Kidney epithelial cell (primary cell): ENCODE measurements around the gene SH3TC2. TPM values are rescaled to one million over a fixed set of nuclear protein-coding genes. Genes with fewer than 3 reads are reported as not detected.

Experiments used
- DNase-seq: peaks from one replicate; pipeline ENCODE4 v3.0.0-alpha.2; 2010; ENCODE audit warnings: low read depth
- H3K27me3 ChIP-seq: 2 replicates; pipeline ENCODE4 v1.6.0; 2011; ENCODE audit warnings: low read length; ENCODE audit not compliant: control insufficient read depth, insufficient read depth
- H3K36me3 ChIP-seq: 2 replicates; pipeline ENCODE4 v1.5.1; 2011; ENCODE audit warnings: low read length; ENCODE audit not compliant: control insufficient read depth, insufficient read depth
- H3K4me3 ChIP-seq: 2 replicates; pipeline ENCODE4 v1.5.1; 2011; ENCODE audit warnings: low read depth, mild to moderate bottlenecking, control low read depth, low read length
- CTCF ChIP-seq: IDR thresholded peaks from 2 replicates; pipeline ENCODE4 v1.5.1; 2011; ENCODE audit warnings: mild to moderate bottlenecking, moderate library complexity, low read length, control low read depth, inconsistent platforms; ENCODE audit not compliant: insufficient read depth, poor library complexity, severe bottlenecking
- total RNA-seq: library from RNA; depleted of rRNA; stranded (reverse); fragments of >200 nt; gene quantifications from 2 replicates; pipeline ENCODE4 v1.2.3, GENCODE V29; 2015

The SH3TC2 gene
- total RNA-seq, 1 donor from 2014 or later: 8.4 TPM

GRCh38 chr5:148972974-148973374, 89.9 kb downstream of the SH3TC2 start:
- DNase-seq: no peak
- TF ChIP-seq CTCF: no peak
- Histone ChIP-seq H3K36me3 (no peaks in the 10 kb centered on the region), H3K27me3 (no peaks in the 10 kb centered on the region), H3K4me3 (no peak overlapping the region)

GRCh38 chr5:148972396-148972795, 90.5 kb downstream of the SH3TC2 start:
- H3K27me3 ChIP-seq: no peaks in the 10 kb centered on the region
- no peak for DNase-seq
- no peak for TF ChIP-seq CTCF
- H3K4me3 ChIP-seq: no peak overlapping the region
- H3K36me3 ChIP-seq: no peaks in the 10 kb centered on the region

- DNase-seq: no peak
- TF ChIP-seq CTCF: no peak
- H3K27me3 ChIP-seq: no peaks in the 10 kb centered on the region
- H3K4me3 ChIP-seq: no peak overlapping the region
- H3K36me3 ChIP-seq: no peaks in the 10 kb centered on the region
These were observed 92.0 kb downstream of the SH3TC2 start for GRCh38 chr5:148970876-148971275.

GRCh38 chr5:148970228-148970627, 92.6 kb downstream of the SH3TC2 start:
- no peaks in the 10 kb centered on the region for H3K36me3 ChIP-seq
- H3K27me3 ChIP-seq: no peaks in the 10 kb centered on the region
- H3K4me3 ChIP-seq: no peak overlapping the region
- no peak for DNase-seq
- no peak for TF ChIP-seq CTCF

GRCh38 chr5:148969291-148969690, 93.6 kb downstream of the SH3TC2 start:
- Histone ChIP-seq H3K36me3 (no peaks in the 10 kb centered on the region), H3K4me3 (no peak overlapping the region), H3K27me3 (no peaks in the 10 kb centered on the region)
- DNase-seq: no peak
- no peak for TF ChIP-seq CTCF

- no peak for TF ChIP-seq CTCF
- Histone ChIP-seq H3K27me3 (no peaks in the 10 kb centered on the region), H3K4me3 (no peak overlapping the region), H3K36me3 (no peaks in the 10 kb centered on the region)
- DNase-seq: no peak
These were observed 94.6 kb downstream of the SH3TC2 start for GRCh38 chr5:148968311-148968710.
